ENCODE results near the gene ZNF296.

ZNF296 gene

GRCh38 chr19:45056831-45057230 is 19.4 kb downstream of the ZNF296 start:
- no peak for DNase-seq

- no peak for DNase-seq
Observed at GRCh38 chr19:45051929-45052579, 24.2 kb downstream of the ZNF296 start.

DNA sequence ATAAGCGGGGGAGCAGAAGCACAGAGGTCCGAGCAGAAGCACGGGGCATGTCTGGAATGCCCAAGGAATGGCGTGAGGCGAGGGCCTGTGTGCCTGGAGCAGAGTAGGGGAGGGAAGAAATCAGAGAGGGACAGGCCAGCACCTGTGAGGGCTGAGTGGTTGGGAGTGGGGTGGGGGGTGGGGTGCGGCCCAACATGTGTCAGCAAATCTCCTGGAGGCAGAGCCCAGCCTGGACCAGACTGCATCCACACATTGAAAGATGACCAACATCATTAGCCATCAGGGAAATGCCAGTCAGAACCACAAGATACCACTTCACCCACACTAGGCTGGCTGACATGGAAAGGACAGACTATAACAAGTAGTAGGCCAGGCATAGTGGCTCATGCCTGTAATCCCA is 26.2 kb downstream of the ZNF296 start:
- no peak for DNase-seq

GRCh38 chr19:45049073-45049736 is 27.1 kb downstream of the ZNF296 start:
- no peak for DNase-seq

- DNase-seq = no peak
Observed at GRCh38 chr19:45047188-45047797, 29.0 kb downstream of the ZNF296 start.

DNA sequence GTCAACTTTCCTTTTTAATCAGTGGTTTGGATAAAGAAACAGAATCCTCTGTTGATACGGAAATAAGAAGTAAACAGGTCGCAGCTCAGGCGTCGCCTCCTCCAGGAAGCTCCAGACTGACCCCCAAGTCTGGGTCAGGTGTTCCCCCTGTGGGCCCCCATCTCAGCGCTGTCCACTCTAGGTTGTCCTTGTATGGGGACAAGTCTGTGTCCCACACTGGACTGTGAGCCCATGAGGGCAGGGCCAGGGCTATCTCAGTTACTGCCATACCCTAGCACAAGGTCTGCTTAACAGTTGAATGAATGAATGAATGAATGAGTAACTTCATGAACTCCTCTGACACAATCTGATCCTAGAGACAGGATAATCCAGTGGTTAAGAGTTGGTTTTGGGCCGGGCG is 29.9 kb downstream of the ZNF296 start:
- no peak for DNase-seq

- no peak for DNase-seq
Observed at GRCh38 chr19:45045671-45046353, 30.5 kb downstream of the ZNF296 start.

DNA sequence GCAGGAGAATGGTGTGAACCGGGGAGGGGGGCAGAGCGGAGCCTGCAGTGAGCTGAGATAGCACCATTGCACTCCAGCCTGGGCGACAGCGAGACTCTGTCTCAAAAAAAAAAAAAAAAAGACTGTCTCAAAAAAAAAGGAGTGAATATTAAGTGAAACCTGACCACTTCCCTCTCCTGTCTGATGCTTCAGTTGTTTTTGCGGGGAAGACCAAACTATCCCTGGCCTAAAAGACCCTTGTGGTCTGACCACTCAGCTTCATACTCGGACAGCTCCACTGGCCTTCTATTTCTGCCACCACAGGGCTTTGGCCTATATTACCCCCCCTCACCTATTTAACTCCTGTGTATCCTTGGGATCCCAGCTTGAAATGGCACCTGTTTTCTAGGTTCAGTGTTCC is 35.2 kb downstream of the ZNF296 start:
- no peak for DNase-seq

DNA sequence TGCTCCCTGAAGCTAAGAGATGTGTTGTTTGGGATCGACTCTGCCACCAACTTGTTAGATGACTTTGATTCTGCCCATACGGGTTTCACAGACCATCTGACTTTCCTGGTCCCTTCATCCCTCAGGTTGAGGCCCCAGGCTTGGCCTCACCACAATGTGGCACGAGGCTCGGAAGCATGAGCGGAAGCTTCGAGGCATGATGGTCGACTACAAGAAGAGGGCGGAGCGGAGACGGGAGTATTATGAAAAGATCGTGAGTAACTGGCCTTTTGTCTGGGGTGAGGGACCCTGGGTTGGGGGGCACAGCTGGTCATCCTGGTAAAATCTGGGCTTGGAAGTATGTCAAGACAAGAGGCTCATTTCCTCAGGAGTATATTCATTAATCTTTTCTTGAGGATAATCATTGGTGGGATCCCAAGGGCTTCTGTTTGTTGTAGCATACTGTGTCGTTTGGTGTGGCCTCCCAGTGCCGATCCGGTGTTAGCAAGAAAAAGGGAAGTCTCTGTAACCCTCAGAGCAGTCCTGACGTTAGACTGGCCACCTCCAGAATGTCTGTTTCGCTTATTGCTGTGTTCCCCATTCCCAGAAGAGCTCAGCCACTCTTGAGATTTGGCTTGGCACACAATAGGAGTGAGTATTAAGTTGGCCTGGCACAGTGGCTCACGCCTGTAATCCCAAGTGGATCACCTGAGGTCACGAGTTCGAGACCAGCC is 36.1 kb downstream of the ZNF296 start:
- no peak for DNase-seq

GRCh38 chr19:45038931-45039893 is 37.1 kb downstream of the ZNF296 start, which contains the start of gene CLASRP:
TSS of gene CLASRP (plus strand) at chr19:45039045. CDS start at chr19:45040213, 1,168 bp downstream.
- peak; percentile 88 for DNase-seq

DNA sequence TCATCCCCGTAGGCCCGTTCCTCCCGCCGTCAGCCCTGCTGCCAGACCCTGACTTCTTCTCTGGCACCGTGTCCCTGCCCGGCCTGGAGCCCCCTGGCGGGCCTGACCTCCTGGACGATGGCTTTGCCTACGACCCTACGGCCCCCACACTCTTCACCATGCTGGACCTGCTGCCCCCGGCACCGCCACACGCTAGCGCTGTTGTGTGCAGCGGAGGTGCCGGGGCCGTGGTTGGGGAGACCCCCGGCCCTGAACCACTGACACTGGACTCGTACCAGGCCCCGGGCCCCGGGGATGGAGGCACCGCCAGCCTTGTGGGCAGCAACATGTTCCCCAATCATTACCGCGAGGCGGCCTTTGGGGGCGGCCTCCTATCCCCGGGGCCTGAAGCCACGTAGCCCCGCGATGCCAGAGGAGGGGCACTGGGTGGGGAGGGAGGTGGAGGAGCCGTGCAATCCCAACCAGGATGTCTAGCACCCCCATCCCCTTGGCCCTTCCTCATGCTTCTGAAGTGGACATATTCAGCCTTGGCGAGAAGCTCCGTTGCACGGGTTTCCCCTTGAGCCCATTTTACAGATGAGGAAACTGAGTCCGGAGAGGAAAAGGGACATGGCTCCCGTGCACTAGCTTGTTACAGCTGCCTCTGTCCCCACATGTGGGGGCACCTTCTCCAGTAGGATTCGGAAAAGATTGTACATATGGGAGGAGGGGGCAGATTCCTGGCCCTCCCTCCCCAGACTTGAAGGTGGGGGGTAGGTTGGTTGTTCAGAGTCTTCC is 38.7 kb downstream of the ZNF296 start:
- DNase-seq = no peak

DNA sequence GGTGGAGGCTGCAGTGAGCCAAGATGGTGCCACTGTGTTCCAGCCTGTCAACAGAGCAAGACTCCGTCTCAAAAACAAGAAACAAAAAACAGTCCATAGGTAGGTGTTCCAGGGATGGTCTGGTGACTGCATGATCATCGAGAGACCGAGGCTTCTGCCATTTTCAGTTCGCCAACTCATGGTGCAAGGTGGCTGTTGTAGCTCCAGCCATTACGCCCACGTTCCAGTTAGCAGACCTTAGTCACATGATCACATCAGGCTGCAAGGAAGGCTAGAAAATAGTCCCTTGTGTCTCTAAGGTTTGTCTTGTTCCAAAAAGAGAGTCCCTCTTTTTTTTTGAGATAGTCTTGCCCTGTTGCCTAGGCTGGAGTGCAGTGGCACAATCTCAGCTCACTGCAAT is 40.5 kb downstream of the ZNF296 start:
- DNase-seq = no peak

- no peak for DNase-seq
Observed at GRCh38 chr19:45032421-45032820, 43.9 kb downstream of the ZNF296 start.

DNA sequence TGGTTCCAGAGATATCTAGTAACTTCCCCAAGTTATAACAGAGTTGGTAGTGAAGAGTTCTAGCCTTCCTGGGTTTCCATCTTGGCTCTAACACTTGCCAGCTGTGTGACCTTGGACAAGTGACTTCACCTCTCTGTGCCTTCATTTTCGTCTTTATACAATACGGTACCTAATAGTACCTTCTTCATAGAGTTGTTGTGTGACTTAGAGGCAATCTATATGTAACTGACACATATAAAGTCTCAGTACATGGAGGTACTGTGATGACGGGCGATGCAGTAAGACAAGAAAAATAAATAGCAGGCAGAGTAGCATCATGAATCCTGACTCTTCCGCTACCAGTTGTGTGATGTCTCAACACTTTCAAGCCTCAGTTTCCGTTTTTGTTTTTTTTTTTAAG is 45.5 kb downstream of the ZNF296 start:
- DNase-seq = no peak

DNA sequence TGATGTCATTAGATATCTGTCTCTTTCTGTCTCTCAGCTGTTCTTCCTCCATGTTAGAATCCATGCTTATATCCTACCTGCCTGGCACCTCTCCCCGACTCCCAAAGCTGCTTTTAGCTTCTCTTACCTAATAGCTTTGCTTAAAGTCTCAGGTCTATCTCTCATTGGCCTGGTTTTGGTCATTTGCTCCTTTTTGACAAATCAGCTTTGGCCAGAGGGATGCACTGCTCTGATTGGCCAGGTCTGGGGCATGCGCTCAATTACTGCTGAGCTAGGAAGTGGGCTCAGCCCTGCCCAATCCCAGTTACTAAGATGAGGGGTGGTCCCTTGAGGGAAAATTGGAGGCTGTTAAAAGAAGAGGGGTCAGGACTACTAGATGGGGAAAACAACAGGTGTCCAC is 48.9 kb downstream of the ZNF296 start:
- DNase-seq = no peak

DNA sequence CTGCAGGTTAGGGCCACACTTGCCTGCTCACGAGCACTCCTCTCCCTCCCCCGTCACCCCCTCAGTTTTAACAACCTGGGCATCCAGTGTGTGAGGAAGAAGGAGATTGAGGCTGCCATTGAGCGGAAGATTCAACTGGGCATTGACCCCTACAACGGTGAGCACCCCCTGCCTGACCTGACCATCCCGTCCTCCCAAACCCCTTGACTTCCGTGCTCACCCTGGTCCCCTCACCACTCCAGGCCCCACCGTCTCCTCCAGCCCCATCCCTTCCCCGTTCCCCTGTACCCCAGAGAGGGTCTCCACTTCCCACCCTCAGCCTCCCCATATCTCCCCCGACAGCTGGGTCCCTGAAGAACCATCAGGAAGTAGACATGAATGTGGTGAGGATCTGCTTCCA is 51.0 kb downstream of the ZNF296 start:
- DNase-seq = no peak

DNA sequence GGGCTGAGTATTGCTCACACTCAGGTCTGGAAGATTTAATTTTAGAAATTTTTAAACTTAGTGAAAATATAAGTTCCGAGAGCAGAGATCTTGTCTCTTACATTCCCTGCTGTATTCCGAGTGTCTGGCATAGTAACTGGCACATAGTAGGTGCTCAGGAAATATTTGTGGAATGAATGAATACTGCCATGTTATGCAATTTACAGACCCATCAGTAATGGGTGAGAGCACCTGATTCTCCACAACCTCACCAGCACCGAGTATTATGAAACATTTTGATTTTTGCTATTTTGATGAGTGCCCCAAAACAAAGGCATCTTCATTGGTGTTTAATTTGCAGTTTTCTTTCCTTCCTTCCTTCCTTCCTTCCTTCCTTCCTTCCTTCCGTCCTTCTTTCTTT is 53.2 kb downstream of the ZNF296 start:
- no peak for DNase-seq

DNA sequence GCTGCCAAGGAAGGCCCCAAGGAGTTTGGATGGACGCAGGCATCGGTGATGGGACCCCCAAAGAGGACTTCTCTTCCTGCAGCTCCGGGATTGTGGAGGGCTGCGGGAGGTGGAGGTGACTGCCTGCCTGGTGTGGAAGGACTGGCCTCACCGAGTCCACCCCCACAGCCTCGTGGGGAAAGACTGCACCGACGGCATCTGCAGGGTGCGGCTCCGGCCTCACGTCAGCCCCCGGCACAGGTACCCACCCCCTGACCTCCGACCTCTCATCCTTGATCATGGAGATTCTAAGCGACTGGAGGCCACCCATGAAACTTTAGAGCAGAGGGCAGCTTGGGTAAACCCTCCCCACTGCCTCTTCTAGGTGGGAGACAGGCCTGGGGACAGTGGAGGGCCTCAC is 54.3 kb downstream of the ZNF296 start:
- no peak for DNase-seq

Data from NCI-H2171 treated with DMSO at 0.1 percent for 48 hours (cell line).